Measurements from ENCODE around the gene PCDH7.

The PCDH7 gene

DNA sequence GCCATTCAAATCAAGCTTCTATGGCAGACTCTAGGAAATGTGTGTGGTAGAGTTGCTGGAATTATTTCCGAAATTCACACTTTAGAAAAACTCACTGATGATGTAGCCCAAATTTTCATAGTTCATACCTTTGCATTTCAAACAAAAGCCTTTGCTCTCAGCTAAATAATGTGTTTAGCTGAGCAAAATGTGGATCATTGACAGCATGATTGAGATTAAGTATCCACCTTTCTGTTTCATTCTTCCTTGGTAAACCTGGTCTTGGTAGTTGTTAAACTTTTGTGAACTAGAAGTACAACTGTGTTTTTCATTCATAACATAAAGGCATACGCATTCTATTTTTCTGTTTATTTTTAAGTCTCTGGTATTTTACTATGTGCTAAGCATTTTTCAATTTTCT lies 7.2 kb downstream of the PCDH7 start:
- Histone ChIP-seq H3K9ac (ENCODE audit: low read depth, low read length) (no peak overlapping the region), H3K4me1 (ENCODE audit: insufficient read depth, low read length) (peaks cover 24% of the 10 kb centered on the region), H3K36me3 (ENCODE audit: insufficient read depth, low read length) (peaks cover 15% of the 10 kb centered on the region; the same call in 1 of the 2 replicates), H3K27ac (ENCODE audit: low read depth, low read length) (no peak overlapping the region), H3K27me3 (ENCODE audit: insufficient read depth, low read length) (peaks cover 23% of the 10 kb centered on the region), H3K9me3 (ENCODE audit: insufficient read depth, low read depth, low read length) (no peaks in the 10 kb centered on the region), H3K4me3 (ENCODE audit: low read length) (peak overlapping the region; percentile 23; the same call in 1 of the 2 replicates)
- WGBS: no CpG with 5 or more reads among the region's 2 CpGs

DNA sequence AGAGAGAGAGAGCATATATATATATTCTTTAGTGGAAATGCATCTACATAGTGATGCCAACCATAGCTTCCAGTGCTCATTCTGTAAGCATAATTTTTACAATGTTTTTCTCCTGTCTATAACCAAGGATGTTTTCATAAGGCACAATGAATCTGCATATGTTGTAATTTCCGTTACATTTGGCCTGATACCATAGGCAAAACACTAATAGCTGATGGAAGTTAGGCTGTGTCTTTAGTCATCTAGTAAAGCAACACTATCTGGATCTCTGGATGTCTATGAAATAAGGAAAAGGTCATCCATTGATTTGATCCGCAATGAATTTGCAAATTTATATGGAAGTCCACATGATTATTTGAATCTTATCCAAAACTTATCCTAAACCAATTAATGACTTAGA lies 8.1 kb downstream of the PCDH7 start:
- peaks cover 16% of the 10 kb centered on the region for H3K4me1 ChIP-seq (ENCODE audit: insufficient read depth, low read length)
- H3K27ac ChIP-seq (ENCODE audit: low read depth, low read length): no peak overlapping the region
- no peak overlapping the region for H3K4me3 ChIP-seq (ENCODE audit: low read length)
- no peak overlapping the region for H3K9ac ChIP-seq (ENCODE audit: low read depth, low read length)
- H3K9me3 ChIP-seq (ENCODE audit: insufficient read depth, low read depth, low read length): no peaks in the 10 kb centered on the region
- peaks cover 14% of the 10 kb centered on the region for H3K27me3 ChIP-seq (ENCODE audit: insufficient read depth, low read length)
- 96% methylated on average over 2 of the region's 2 CpGs for WGBS
- peaks cover 15% of the 10 kb centered on the region; the same call in 1 of the 2 replicates for H3K36me3 ChIP-seq (ENCODE audit: insufficient read depth, low read length)

DNA sequence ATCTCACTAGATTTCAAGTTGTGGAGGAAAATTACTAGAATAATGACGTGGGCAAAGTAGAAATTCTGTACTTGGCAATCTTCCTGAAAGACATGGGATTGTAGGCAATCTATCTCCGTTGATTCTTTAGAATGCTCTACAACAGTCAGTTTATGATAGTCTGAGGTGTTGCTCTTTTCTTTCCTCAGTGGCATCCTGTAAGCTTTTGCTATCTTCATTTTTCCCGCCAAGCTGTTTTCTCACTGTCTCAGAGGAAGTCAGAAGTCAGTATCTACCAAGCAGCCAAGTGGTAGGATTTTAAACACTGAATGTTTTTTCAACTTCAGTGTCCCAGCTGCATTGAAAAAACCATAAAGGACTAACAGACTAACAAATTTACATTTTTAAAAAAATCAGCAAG lies 23.7 kb downstream of the PCDH7 start:
- Histone ChIP-seq H3K27me3 (ENCODE audit: insufficient read depth, low read length) (no peaks in the 10 kb centered on the region), H3K27ac (ENCODE audit: low read depth, low read length) (no peak overlapping the region), H3K36me3 (ENCODE audit: insufficient read depth, low read length) (no peaks in the 10 kb centered on the region), H3K4me1 (ENCODE audit: insufficient read depth, low read length) (no peaks in the 10 kb centered on the region), H3K4me3 (ENCODE audit: low read length) (no peak overlapping the region), H3K9ac (ENCODE audit: low read depth, low read length) (no peak overlapping the region), H3K9me3 (ENCODE audit: insufficient read depth, low read depth, low read length) (no peaks in the 10 kb centered on the region)
- 60% methylated on average over 3 of the region's 3 CpGs for WGBS

DNA sequence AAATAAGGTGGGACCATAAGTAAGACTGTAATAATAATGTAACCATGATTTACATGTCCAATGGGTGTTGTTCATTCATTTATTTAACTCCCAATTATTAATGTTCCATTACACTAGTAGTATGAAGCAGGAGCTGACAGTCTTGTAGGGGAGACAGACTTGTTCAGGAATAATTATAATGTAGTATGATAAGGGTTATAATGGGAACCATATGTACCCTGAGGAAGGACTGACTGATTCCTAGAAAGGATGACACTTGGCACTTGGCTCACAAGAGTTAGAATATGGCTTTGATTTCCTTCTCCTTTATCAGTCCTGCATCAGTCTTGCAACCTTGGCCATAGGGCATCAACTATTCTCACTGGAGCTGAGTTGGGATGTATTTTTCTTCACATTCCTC lies 24.2 kb downstream of the PCDH7 start:
- no peaks in the 10 kb centered on the region for H3K27me3 ChIP-seq (ENCODE audit: insufficient read depth, low read length)
- no peaks in the 10 kb centered on the region for H3K4me1 ChIP-seq (ENCODE audit: insufficient read depth, low read length)
- H3K9me3 ChIP-seq (ENCODE audit: insufficient read depth, low read depth, low read length): no peaks in the 10 kb centered on the region
- no peak overlapping the region for H3K4me3 ChIP-seq (ENCODE audit: low read length)
- H3K36me3 ChIP-seq (ENCODE audit: insufficient read depth, low read length): no peaks in the 10 kb centered on the region
- no peak overlapping the region for H3K9ac ChIP-seq (ENCODE audit: low read depth, low read length)
- H3K27ac ChIP-seq (ENCODE audit: low read depth, low read length): no peak overlapping the region

DNA sequence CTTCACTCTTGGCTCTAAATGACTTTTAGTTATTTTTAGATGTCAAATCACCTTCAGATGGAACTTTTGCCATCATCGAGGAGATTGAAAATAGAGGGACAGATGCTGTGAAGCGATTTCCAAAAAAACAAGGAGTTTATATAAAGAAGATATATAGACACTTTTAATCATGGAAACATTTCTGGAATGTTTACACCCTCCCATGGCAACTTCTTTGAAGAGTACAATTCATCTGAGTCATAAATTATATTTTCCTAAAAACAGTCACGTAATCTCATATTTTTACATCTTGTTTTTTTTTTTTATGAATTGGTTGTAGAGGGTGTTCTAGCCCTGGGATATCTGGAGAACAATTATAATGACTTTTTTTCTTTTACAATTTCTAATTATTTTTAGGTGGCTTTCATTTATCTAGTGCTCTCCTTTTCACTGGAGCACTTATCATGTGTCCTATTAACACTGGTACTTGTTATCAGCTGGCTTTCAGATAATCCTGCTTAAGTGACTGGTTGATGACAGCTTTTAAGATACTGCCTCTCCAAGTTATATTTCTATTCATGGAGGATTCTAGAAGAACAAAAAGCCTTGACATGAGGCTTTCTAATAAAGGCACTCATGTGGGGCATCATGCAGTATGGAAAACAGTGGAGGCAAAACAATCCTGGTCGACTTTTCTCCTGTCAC lies 24.9 kb downstream of the PCDH7 start:
- H3K9me3 ChIP-seq (ENCODE audit: insufficient read depth, low read depth, low read length): no peaks in the 10 kb centered on the region
- no peak overlapping the region for H3K9ac ChIP-seq (ENCODE audit: low read depth, low read length)
- no peaks in the 10 kb centered on the region for H3K27me3 ChIP-seq (ENCODE audit: insufficient read depth, low read length)
- H3K36me3 ChIP-seq (ENCODE audit: insufficient read depth, low read length): no peaks in the 10 kb centered on the region
- no peaks in the 10 kb centered on the region for H3K4me1 ChIP-seq (ENCODE audit: insufficient read depth, low read length)
- 90% methylated on average over 2 of the region's 4 CpGs for WGBS
- H3K27ac ChIP-seq (ENCODE audit: low read depth, low read length): no peak overlapping the region
- H3K4me3 ChIP-seq (ENCODE audit: low read length): no peak overlapping the region

DNA sequence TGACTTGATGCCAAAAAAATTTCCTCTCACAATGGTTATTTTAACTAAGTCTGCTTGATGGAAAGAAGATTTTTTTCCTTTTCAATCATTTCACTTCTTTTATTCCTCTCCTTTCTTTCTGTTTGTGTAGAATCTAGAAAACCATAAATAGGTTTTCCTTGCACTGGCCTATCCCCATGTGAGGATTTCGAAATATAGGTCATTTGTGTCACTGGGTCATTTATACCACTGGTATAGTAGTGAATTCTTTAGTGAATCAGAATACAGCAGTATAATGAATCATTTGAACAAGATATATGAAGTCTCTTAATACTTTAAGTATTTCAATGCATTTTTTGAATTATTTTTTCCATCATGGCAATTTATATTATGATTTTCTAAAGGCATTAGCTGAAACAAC lies 26.6 kb downstream of the PCDH7 start:
- WGBS: 86% methylated on average over 1 of the region's 1 CpG
- Histone ChIP-seq H3K4me1 (ENCODE audit: insufficient read depth, low read length) (no peaks in the 10 kb centered on the region), H3K4me3 (ENCODE audit: low read length) (no peak overlapping the region), H3K36me3 (ENCODE audit: insufficient read depth, low read length) (no peaks in the 10 kb centered on the region), H3K9ac (ENCODE audit: low read depth, low read length) (no peak overlapping the region), H3K27me3 (ENCODE audit: insufficient read depth, low read length) (no peaks in the 10 kb centered on the region), H3K27ac (ENCODE audit: low read depth, low read length) (no peak overlapping the region), H3K9me3 (ENCODE audit: insufficient read depth, low read depth, low read length) (no peaks in the 10 kb centered on the region)

DNA sequence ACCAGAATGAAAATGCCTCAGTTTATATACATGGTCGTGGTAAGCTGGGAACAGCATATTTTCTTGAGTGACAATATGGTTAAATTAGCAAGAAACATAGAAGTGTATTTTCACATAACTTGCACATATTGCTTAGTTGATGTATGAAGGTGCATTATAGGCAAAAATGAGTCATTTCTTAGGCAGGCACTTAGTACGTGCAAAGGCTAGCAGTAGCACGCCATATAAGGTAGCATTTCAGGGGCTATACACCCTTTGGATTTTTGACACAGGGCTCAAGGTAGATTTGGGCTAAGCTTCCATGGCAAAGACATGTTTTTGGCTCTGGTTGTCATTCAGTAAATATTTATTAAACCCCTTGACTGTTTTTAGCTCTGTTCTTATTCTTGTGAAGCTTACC lies 33.1 kb downstream of the PCDH7 start:
- no peak overlapping the region for H3K27ac ChIP-seq (ENCODE audit: low read depth, low read length)

DNA sequence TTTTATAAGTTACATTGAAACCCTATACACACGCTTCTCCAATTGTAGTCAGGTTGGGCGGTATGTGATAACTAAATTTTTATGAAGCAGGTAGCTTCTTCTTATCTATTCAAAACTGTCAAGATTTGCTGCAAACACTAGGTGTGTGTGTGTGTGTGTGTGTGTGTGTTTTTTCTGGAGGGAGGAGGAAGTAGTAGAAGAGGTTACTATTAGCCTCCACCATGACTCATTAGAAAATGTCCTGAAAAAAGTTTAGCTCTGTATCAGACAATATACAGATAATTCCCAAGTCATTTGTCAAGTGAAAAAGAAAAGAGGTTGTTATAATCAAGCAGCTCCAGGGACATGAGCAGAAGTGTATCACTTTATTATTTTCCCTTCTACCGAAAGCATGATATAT lies 33.9 kb downstream of the PCDH7 start:
- no peak overlapping the region for H3K4me3 ChIP-seq (ENCODE audit: low read length)
- H3K36me3 ChIP-seq (ENCODE audit: insufficient read depth, low read length): no peaks in the 10 kb centered on the region
- H3K9me3 ChIP-seq (ENCODE audit: insufficient read depth, low read depth, low read length): no peaks in the 10 kb centered on the region
- no peak overlapping the region for H3K9ac ChIP-seq (ENCODE audit: low read depth, low read length)
- WGBS: no CpG with 5 or more reads among the region's 3 CpGs
- H3K27ac ChIP-seq (ENCODE audit: low read depth, low read length): no peak overlapping the region
- no peaks in the 10 kb centered on the region for H3K27me3 ChIP-seq (ENCODE audit: insufficient read depth, low read length)
- no peaks in the 10 kb centered on the region for H3K4me1 ChIP-seq (ENCODE audit: insufficient read depth, low read length)

More for the DNA sequence above, 33.1 kb downstream of the PCDH7 start:
- Histone ChIP-seq H3K36me3 (ENCODE audit: insufficient read depth, low read length) (no peaks in the 10 kb centered on the region), H3K9ac (ENCODE audit: low read depth, low read length) (no peak overlapping the region), H3K4me3 (ENCODE audit: low read length) (no peak overlapping the region), H3K4me1 (ENCODE audit: insufficient read depth, low read length) (no peaks in the 10 kb centered on the region), H3K27me3 (ENCODE audit: insufficient read depth, low read length) (no peaks in the 10 kb centered on the region), H3K9me3 (ENCODE audit: insufficient read depth, low read depth, low read length) (no peaks in the 10 kb centered on the region)
- 90% methylated on average over 3 of the region's 3 CpGs for WGBS

DNA sequence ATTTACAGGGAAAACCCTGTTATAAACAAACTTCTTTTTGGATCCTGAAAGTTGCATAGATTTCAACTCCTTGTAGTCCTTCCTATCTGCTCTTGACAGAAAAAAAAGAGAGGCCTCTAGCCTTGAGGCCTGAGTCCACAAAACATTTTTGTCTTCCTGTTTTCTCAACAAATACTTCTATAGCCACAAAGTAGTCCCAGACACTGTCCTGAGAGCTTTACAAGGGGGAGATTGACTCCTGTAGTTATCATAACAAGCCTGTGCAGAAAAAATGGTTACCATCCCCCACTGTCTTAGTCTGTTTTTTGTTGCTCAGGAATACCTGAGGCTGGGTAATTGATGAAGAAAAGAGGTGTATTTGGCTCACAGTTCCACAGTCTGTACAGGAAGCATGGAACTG lies 35.2 kb downstream of the PCDH7 start:
- no peaks in the 10 kb centered on the region for H3K27me3 ChIP-seq (ENCODE audit: insufficient read depth, low read length)
- H3K27ac ChIP-seq (ENCODE audit: low read depth, low read length): no peak overlapping the region
- no peak overlapping the region for H3K4me3 ChIP-seq (ENCODE audit: low read length)
- H3K9ac ChIP-seq (ENCODE audit: low read depth, low read length): no peak overlapping the region
- H3K36me3 ChIP-seq (ENCODE audit: insufficient read depth, low read length): no peaks in the 10 kb centered on the region
- H3K4me1 ChIP-seq (ENCODE audit: insufficient read depth, low read length): no peaks in the 10 kb centered on the region
- H3K9me3 ChIP-seq (ENCODE audit: insufficient read depth, low read depth, low read length): no peaks in the 10 kb centered on the region

DNA sequence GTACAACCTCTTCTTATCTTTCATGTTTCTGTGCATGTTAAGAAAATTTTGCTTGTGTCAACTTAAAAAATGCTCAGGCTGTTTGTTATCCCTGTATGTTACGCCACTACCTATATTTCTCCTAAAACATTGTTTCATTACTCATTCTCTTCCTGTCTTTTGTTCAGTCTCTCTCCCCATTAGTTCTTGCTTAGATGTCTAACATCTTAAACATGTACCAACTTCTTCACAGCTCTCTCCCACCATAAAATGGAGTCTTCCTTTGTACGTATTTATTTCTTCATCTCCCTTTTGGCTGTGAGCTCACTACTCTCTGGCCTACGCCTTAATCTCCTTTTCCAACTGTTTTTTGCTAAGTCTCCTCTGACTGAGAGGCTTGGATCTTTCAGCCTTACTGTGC lies 36.4 kb downstream of the PCDH7 start:
- Histone ChIP-seq H3K4me1 (ENCODE audit: insufficient read depth, low read length) (no peaks in the 10 kb centered on the region), H3K27ac (ENCODE audit: low read depth, low read length) (no peak overlapping the region), H3K27me3 (ENCODE audit: insufficient read depth, low read length) (no peaks in the 10 kb centered on the region), H3K36me3 (ENCODE audit: insufficient read depth, low read length) (no peaks in the 10 kb centered on the region), H3K9ac (ENCODE audit: low read depth, low read length) (no peak overlapping the region), H3K9me3 (ENCODE audit: insufficient read depth, low read depth, low read length) (no peaks in the 10 kb centered on the region), H3K4me3 (ENCODE audit: low read length) (no peak overlapping the region)
- WGBS: 95% methylated on average over 3 of the region's 3 CpGs

DNA sequence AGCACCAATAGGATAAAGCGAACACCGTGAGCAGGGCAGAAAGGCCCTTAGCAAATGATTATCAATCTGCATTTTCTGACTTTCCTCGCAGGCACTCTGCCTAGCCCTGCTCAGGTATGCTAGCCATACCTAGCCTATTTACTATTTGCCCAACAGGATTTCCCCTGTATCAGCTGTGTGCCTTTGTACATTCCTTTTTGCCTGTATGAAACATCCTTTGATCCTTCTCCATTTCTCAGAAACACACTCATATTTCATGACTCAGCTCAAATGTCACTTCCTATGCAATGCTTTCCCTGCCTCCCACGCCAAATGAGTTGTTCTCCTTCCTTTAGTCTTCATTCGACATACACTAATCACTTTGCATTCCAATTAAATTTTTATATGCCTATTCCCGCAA lies 37.2 kb downstream of the PCDH7 start:
- Histone ChIP-seq H3K36me3 (ENCODE audit: insufficient read depth, low read length) (no peaks in the 10 kb centered on the region), H3K4me3 (ENCODE audit: low read length) (no peak overlapping the region), H3K27me3 (ENCODE audit: insufficient read depth, low read length) (no peaks in the 10 kb centered on the region), H3K4me1 (ENCODE audit: insufficient read depth, low read length) (no peaks in the 10 kb centered on the region), H3K27ac (ENCODE audit: low read depth, low read length) (no peak overlapping the region), H3K9me3 (ENCODE audit: insufficient read depth, low read depth, low read length) (no peaks in the 10 kb centered on the region), H3K9ac (ENCODE audit: low read depth, low read length) (no peak overlapping the region)
- WGBS: 94% methylated on average over 6 of the region's 6 CpGs

DNA sequence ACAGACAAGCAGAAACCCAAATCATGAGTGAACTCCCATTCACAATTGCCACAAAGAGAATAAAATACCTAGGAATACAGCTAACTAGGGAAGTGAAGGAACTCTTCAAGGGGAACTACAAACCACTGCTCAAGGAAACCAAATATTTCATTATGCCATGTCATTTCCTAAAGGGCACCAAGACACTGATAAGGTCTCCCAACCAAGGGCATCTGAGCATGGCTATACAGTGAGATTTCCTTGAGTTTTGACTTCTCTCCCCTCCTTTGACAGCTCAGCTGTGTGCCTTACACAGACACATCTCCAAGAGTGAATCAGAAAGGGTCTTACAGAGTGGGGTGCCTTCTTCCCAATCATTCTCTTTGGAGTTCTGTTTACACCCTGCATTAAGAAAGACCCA lies 40.4 kb downstream of the PCDH7 start:
- Histone ChIP-seq H3K4me3 (ENCODE audit: low read length) (no peak overlapping the region), H3K27me3 (ENCODE audit: insufficient read depth, low read length) (no peaks in the 10 kb centered on the region), H3K36me3 (ENCODE audit: insufficient read depth, low read length) (no peaks in the 10 kb centered on the region), H3K9ac (ENCODE audit: low read depth, low read length) (no peak overlapping the region), H3K9me3 (ENCODE audit: insufficient read depth, low read depth, low read length) (no peaks in the 10 kb centered on the region), H3K4me1 (ENCODE audit: insufficient read depth, low read length) (no peaks in the 10 kb centered on the region), H3K27ac (ENCODE audit: low read depth, low read length) (no peak overlapping the region)
